ENCODE results near the gene ELOVL2. TPM values are rescaled to one million over a fixed set of nuclear protein-coding genes. Genes with fewer than 3 reads are reported as not detected.

ELOVL2 gene
- total RNA-seq, 1 experiment from 2014 or later = 0.07 TPM

- H3K79me2 ChIP-seq (ENCODE audit: insufficient read depth, low read length) = no peaks in the 10 kb centered on the region
- H3K9me2 ChIP-seq (ENCODE audit: insufficient read depth) = no peaks in the 10 kb centered on the region
- H3K27ac ChIP-seq (ENCODE audit: low read depth, low read length) = no peak overlapping the region
- no peaks in the 10 kb centered on the region for H3K36me3 ChIP-seq (ENCODE audit: control insufficient read depth in 1 of 2, insufficient read depth in 2 of 2, low read length in 2 of 2)
- DNase-seq (ENCODE audit: low read depth, low spot score) (no peak), ATAC-seq (no peak)
- H3K9me3 ChIP-seq (ENCODE audit: control insufficient read depth in 1 of 2, insufficient read depth in 1 of 2, low read depth in 1 of 2, low read length in 2 of 2) = no peaks in the 10 kb centered on the region
- no peak overlapping the region for H2AFZ ChIP-seq (ENCODE audit: low read depth, low read length, poor library complexity, severe bottlenecking)
- H3K4me1 ChIP-seq (ENCODE audit: control insufficient read depth in 1 of 2, insufficient read depth in 2 of 2, low read length in 2 of 2) = peaks cover 6 to 7% of the 10 kb centered on the region in 2 experiments; a peak in 2 of 4 replicates
- CTCF ChIA-PET = interaction anchor here (0.9 kb wide), 1 partner anchor 12 kb away, joined by 3 read pairs; no protein-coding TSS in a partner anchor
- BruUV-seq (replicated peaks) = no TSS peak
- H3K4me3 ChIP-seq (replicated peaks in 1 of 2; ENCODE audit: low read depth in 1 of 2, low read length in 2 of 2) = no peak overlapping the region
- RAD21 ChIA-PET (ENCODE audit: low non-redundant PET in 1 of 2, low total read pairs in 2 of 2, uncharacterized antibody in 2 of 2, unreplicated experiment in 2 of 2) = no interaction called here
- TF ChIP-seq SIN3A (IDR thresholded peaks at IDR 0.05; ENCODE audit: low read depth) (no peak), POLR2A (IDR thresholded peaks at IDR 0.05; ENCODE audit: borderline replicate concordance, extremely low read depth, insufficient read depth, insufficient read length) (no peak), MAX (IDR thresholded peaks at IDR 0.05) (no peak), ELF1 (IDR thresholded peaks at IDR 0.05; ENCODE audit: borderline replicate concordance, low read depth) (no peak)
- no peaks in the 10 kb centered on the region for H4K20me1 ChIP-seq (ENCODE audit: insufficient read depth)
- H3K27me3 ChIP-seq (ENCODE audit: insufficient read depth, low read length) = no peaks in the 10 kb centered on the region
- POLR2A ChIA-PET = no interaction called here
- intact Hi-C loops (cut with micrococcal nuclease) = no loop called here
- H3K9ac ChIP-seq (ENCODE audit: low read length) = no peak overlapping the region
- H3K4me2 ChIP-seq (ENCODE audit: low read length) = no peak overlapping the region
Observed at GRCh38 chr6:11056871-11057270, 12.8 kb upstream of the ELOVL2 start.

GRCh38 chr6:11055127-11055627 lies 11.1 kb upstream of the ELOVL2 start:
- H4K20me1 ChIP-seq (ENCODE audit: insufficient read depth) = no peaks in the 10 kb centered on the region
- H3K4me2 ChIP-seq (ENCODE audit: low read length) = no peak overlapping the region
- H3K79me2 ChIP-seq (ENCODE audit: insufficient read depth, low read length) = no peaks in the 10 kb centered on the region
- H3K9me3 ChIP-seq (ENCODE audit: control insufficient read depth in 1 of 2, insufficient read depth in 1 of 2, low read depth in 1 of 2, low read length in 2 of 2) = no peaks in the 10 kb centered on the region
- POLR2A ChIA-PET = no interaction called here
- no peaks in the 10 kb centered on the region for H3K9me2 ChIP-seq (ENCODE audit: insufficient read depth)
- no TSS peak for BruUV-seq (replicated peaks)
- intact Hi-C loops (cut with micrococcal nuclease) = no loop called here
- no peaks in the 10 kb centered on the region for H3K36me3 ChIP-seq (ENCODE audit: control insufficient read depth in 1 of 2, insufficient read depth in 2 of 2, low read length in 2 of 2)
- no peak for DNase-seq (ENCODE audit: low read depth, low spot score)
- ATAC-seq = no peak
- no peaks in the 10 kb centered on the region for H3K27me3 ChIP-seq (ENCODE audit: insufficient read depth, low read length)
- RAD21 ChIA-PET (ENCODE audit: low non-redundant PET in 1 of 2, low total read pairs in 2 of 2, uncharacterized antibody in 2 of 2, unreplicated experiment in 2 of 2) = no interaction called here
- H3K27ac ChIP-seq (ENCODE audit: low read depth, low read length) = no peak overlapping the region
- H3K9ac ChIP-seq (ENCODE audit: low read length) = no peak overlapping the region
- peak overlapping the region; percentile 23 for H2AFZ ChIP-seq (ENCODE audit: low read depth, low read length, poor library complexity, severe bottlenecking)
- H3K4me3 ChIP-seq (replicated peaks in 1 of 2; ENCODE audit: low read depth in 1 of 2, low read length in 2 of 2) = no peak overlapping the region
- peaks cover 7 to 11% of the 10 kb centered on the region in 2 experiments; a peak in 2 of 4 replicates for H3K4me1 ChIP-seq (ENCODE audit: control insufficient read depth in 1 of 2, insufficient read depth in 2 of 2, low read length in 2 of 2)
- CTCF ChIA-PET = interaction anchor here (1.2 kb wide), 1 partner anchor 14 kb away, joined by 4 read pairs; no protein-coding TSS in a partner anchor
- TF ChIP-seq EZH2phosphoT487 (IDR thresholded peaks at IDR 0.05; ENCODE audit: borderline replicate concordance) (no peak), SP1 (IDR thresholded peaks at IDR 0.05; ENCODE audit: low read depth) (no peak), POLR2A (IDR thresholded peaks at IDR 0.05; ENCODE audit: borderline replicate concordance, extremely low read depth, insufficient read depth, insufficient read length) (no peak), CBX3 (IDR thresholded peaks at IDR 0.05; ENCODE audit: low read depth) (no peak), ZBTB33 (IDR thresholded peaks at IDR 0.05; ENCODE audit: extremely low read depth, insufficient replicate concordance, low read length) (no peak), ATF3 (IDR thresholded peaks at IDR 0.05) (no peak), EZH2 (IDR thresholded peaks at IDR 0.05) (no peak), JUND (IDR thresholded peaks at IDR 0.05) (no peak), MAX (IDR thresholded peaks at IDR 0.05) (no peak), SIN3A (IDR thresholded peaks at IDR 0.05; ENCODE audit: low read depth) (no peak), POLR2AphosphoS5 (IDR thresholded peaks at IDR 0.05; ENCODE audit: low read depth, low read length) (no peak), YY1 (IDR thresholded peaks at IDR 0.05; ENCODE audit: extremely low read depth, insufficient replicate concordance, low read depth, low read length) (no peak), REST (IDR thresholded peaks at IDR 0.05; ENCODE audit: low read depth) (no peak)
